MV-4-11 (cell line): ENCODE results near the gene MS4A5.
A peak's percentile ranks its signal among the peaks of the same experiment; 100 is the strongest.

Source experiments
- DNase-seq: peaks from one replicate; lab custom pipeline; 2025; lab: John Stamatoyannopoulos, UW

MS4A5 gene

GRCh38 chr11:60482361-60482760 lies 53.0 kb downstream of the MS4A5 start:
- DNase-seq, result peak; percentile 75

DNA sequence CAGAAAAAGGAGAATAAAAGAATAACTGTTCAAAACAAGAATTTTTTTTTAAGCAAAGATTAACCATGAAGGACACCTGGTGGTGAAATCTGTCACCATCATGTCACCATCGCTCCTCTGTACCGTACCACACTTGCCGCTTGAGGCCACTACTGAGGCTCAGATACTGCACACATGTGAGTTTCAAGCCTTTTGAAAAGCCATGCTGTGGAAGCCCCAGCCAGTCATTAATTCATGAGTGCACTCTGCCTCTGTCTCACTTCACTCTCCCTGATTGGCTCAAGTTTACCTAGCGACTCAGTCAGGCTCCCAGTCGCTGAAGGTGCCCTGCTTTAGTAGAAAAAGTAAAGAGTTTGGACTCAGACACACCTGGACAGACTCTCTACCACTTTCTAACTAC lies 56.6 kb downstream of the MS4A5 start:
- DNase-seq, result peak; percentile 33

GRCh38 chr11:60492488-60493009 lies 63.2 kb downstream of the MS4A5 start, which contains the start of gene MS4A12:
Gene MS4A12 (plus strand): TSS chr11:60492778. CDS start chr11:60497319, 4,541 bp downstream.
- no peak for DNase-seq

- DNase-seq, result no peak
Observed at GRCh38 chr11:60493454-60493853, 64.1 kb downstream of the MS4A5 start.
